ENCODE data around the gene CASP8AP2.
"Not testable (repeated sequence)": the region's sequence is repeated elsewhere in the genome, so short reads cannot be mapped to it uniquely, and the experiment has no call there.

CASP8AP2 gene

GRCh38 chr6:89829472-89830169 lies at the start of gene CASP8AP2:
Gene CASP8AP2 (plus strand): TSS chr6:89829880.
- TF ChIP-seq CTCF (IDR thresholded peaks at IDR 0.05; ENCODE audit: insufficient read depth, low read depth, low read length, missing control alignments) = no peak
- peak within 1 kb of the TSS; percentile 94 for H3K4me3 ChIP-seq (ENCODE audit: low read depth, low read length)
- DNase-seq (ENCODE audit: low read depth) = peak; percentile 99

- no peak for TF ChIP-seq CTCF (IDR thresholded peaks at IDR 0.05; ENCODE audit: insufficient read depth, low read depth, low read length, missing control alignments)
- no peak for DNase-seq (ENCODE audit: low read depth)
- no peak overlapping the region for H3K4me3 ChIP-seq (ENCODE audit: low read depth, low read length)
Measured at GRCh38 chr6:89781070-89782034, 48.3 kb upstream of the CASP8AP2 start.

GRCh38 chr6:89782222-89782621 lies 47.5 kb upstream of the CASP8AP2 start:
- TF ChIP-seq CTCF (IDR thresholded peaks at IDR 0.05; ENCODE audit: insufficient read depth, low read depth, low read length, missing control alignments) = no peak
- no peak overlapping the region for H3K4me3 ChIP-seq (ENCODE audit: low read depth, low read length)
- no peak for DNase-seq (ENCODE audit: low read depth)

- not testable (repeated sequence) for DNase-seq (ENCODE audit: low read depth)
Measured at GRCh38 chr6:89783293-89783692, 46.4 kb upstream of the CASP8AP2 start.

GRCh38 chr6:89784838-89785237 lies 44.8 kb upstream of the CASP8AP2 start:
- no peak for TF ChIP-seq CTCF (IDR thresholded peaks at IDR 0.05; ENCODE audit: insufficient read depth, low read depth, low read length, missing control alignments)
- DNase-seq (ENCODE audit: low read depth) = no peak
- no peak overlapping the region for H3K4me3 ChIP-seq (ENCODE audit: low read depth, low read length)

More at GRCh38 chr6:89783293-89783692, 46.4 kb upstream of the CASP8AP2 start:
- not testable (repeated sequence) for H3K4me3 ChIP-seq (ENCODE audit: low read depth, low read length)

- no peak for DNase-seq (ENCODE audit: low read depth)
- no peak for TF ChIP-seq CTCF (IDR thresholded peaks at IDR 0.05; ENCODE audit: insufficient read depth, low read depth, low read length, missing control alignments)
- H3K4me3 ChIP-seq (ENCODE audit: low read depth, low read length) = no peak overlapping the region
Measured at GRCh38 chr6:89786970-89787369, 42.7 kb upstream of the CASP8AP2 start.

GRCh38 chr6:89787660-89788328 lies 41.9 kb upstream of the CASP8AP2 start:
- no peak for DNase-seq (ENCODE audit: low read depth)
- no peak for TF ChIP-seq CTCF (IDR thresholded peaks at IDR 0.05; ENCODE audit: insufficient read depth, low read depth, low read length, missing control alignments)

More at GRCh38 chr6:89787660-89788328, 41.9 kb upstream of the CASP8AP2 start:
- no peak overlapping the region for H3K4me3 ChIP-seq (ENCODE audit: low read depth, low read length)

Data from GM12865 (cell line).